Esophagus muscularis mucosa (tissue), 4 donors: ENCODE measurements around the gene OXNAD1. TPM values are rescaled to one million over a fixed set of nuclear protein-coding genes. Genes with fewer than 3 reads are reported as not detected.

ENCODE experiments used
- DNase-seq: peaks from one replicate; pipeline ENCODE4 v3.0.0-alpha.2; 2017; ENCODE audit errors: extremely low spot score
- H3K27ac ChIP-seq, 4 donors: fragments of 200-600 bp; sonication (generic); replicated peaks in 1 of 4; 1 replicate in 3 of 4; 2 replicates in 1 of 4; pipeline ENCODE4 v1.5.1; 2016 to 2019; ENCODE audit warnings: mild to moderate bottlenecking in 1 of 4
- H3K27me3 ChIP-seq, 4 donors: fragments of 200-600 bp; sonication (generic); one replicate each; pipeline versions ENCODE4 v1.5.1 to v1.6.0; 2016 to 2019
- H3K36me3 ChIP-seq, 4 donors: fragments of 200-600 bp; sonication (generic); one replicate each; pipeline ENCODE4 v1.5.1; 2016 to 2019
- H3K4me1 ChIP-seq, 4 donors: fragments of 200-600 bp; sonication (generic); one replicate each; pipeline ENCODE4 v1.5.1; 2016 to 2019
- H3K4me3 ChIP-seq, 4 donors: fragments of 200-600 bp; sonication (generic); 1 replicate in 2 of 4; 2 replicates in 2 of 4; pipeline ENCODE4 v1.5.1; 2016 to 2019; ENCODE audit warnings: mild to moderate bottlenecking in 4 of 4, moderate library complexity in 1 of 4
- H3K9me3 ChIP-seq, 4 donors: fragments of 200-600 bp; sonication (generic); 1 replicate in 3 of 4; 2 replicates in 1 of 4; pipeline ENCODE4 v1.5.1; 2016 to 2019
- CTCF ChIP-seq, 3 experiments: fragments of 200-600 bp in 2 of 3; fragments of 450-650 bp in 1 of 3; sonication (generic) in 2 of 3; IDR thresholded peaks; one replicate each; pipeline ENCODE4 v1.5.1; 2017 to 2019; ENCODE audit warnings: antibody characterized with exemption in 3 of 3, mild to moderate bottlenecking in 2 of 3, moderate library complexity in 1 of 3
- EP300 ChIP-seq: sonication (generic); formaldehyde crosslinking; IDR thresholded peaks from one replicate; pipeline ENCODE4 v1.6.1; 2017; ENCODE audit warnings: antibody characterized with exemption
- POLR2A ChIP-seq: fragments of 450-650 bp; IDR thresholded peaks from one replicate; pipeline ENCODE4 v1.6.1; 2017; ENCODE audit warnings: antibody characterized with exemption, moderate library complexity, mild to moderate bottlenecking, low read depth
- POLR2AphosphoS5 ChIP-seq, 2 donors: sonication (generic); formaldehyde crosslinking; IDR thresholded peaks; one replicate each; pipeline ENCODE4 v1.6.1; 2017; ENCODE audit warnings: antibody characterized with exemption in 2 of 2
- WGBS: methylation state at CpG from one replicate; pipeline ENCODE4 v1.1.5; 2018; 5-methylcytosine and 5-hydroxymethylcytosine counted together
- intact Hi-C: fragments of 100-400 bp; cut with DNase I; formaldehyde crosslinking; loops from one replicate; pipeline ENCODE4 v1.15.1; 2023
- total RNA-seq, 4 donors: library from RNA; depleted of rRNA; stranded (reverse); fragments of >200 nt; gene quantifications; one replicate each; pipeline versions ENCODE4 v1.1.0 to v1.2.1, GENCODE V29; 2016

Gene OXNAD1
- total RNA-seq, 4 donors from 2014 or later: 6.7 to 13.3 (median 10.2) TPM

- no peak overlapping the region for H3K27ac ChIP-seq
- no peaks in the 10 kb centered on the region for H3K36me3 ChIP-seq
- no peaks in the 10 kb centered on the region for H3K9me3 ChIP-seq
- no peaks in the 10 kb centered on the region for H3K27me3 ChIP-seq
- TF ChIP-seq POLR2AphosphoS5 (IDR thresholded peaks at IDR 0.05): peak in 1 of 2 donors; percentile 6
- TF ChIP-seq CTCF (IDR thresholded peaks at IDR 0.05): no peak
- TF ChIP-seq EP300: no peak
- no peak for TF ChIP-seq POLR2A
- intact Hi-C loops: no loop called here
- H3K4me3 ChIP-seq: no peak overlapping the region
- peaks cover 0 to 7% (median 3%) of the 10 kb centered on the region in 4 donors for H3K4me1 ChIP-seq
- 90% methylated on average over 2 of the region's 2 CpGs for WGBS
- no peak for DNase-seq
These were observed 30.7 kb upstream of the OXNAD1 start for GRCh38 chr3:16234281-16234680.

GRCh38 chr3:16236030-16236639 lies 28.9 kb upstream of the OXNAD1 start:
- peaks cover 0 to 23% (median 6%) of the 10 kb centered on the region in 4 donors for H3K4me1 ChIP-seq
- no peak for DNase-seq
- H3K9me3 ChIP-seq: no peaks in the 10 kb centered on the region
- H3K27ac ChIP-seq: no peak overlapping the region
- 90% methylated on average over 4 of the region's 4 CpGs for WGBS
- no peak for TF ChIP-seq POLR2A
- TF ChIP-seq EP300: no peak
- no peak for TF ChIP-seq CTCF (IDR thresholded peaks at IDR 0.05)
- no peak for TF ChIP-seq POLR2AphosphoS5 (IDR thresholded peaks at IDR 0.05)
- no peak overlapping the region for H3K4me3 ChIP-seq
- H3K36me3 ChIP-seq: no peaks in the 10 kb centered on the region
- H3K27me3 ChIP-seq: no peaks in the 10 kb centered on the region
- intact Hi-C loops: no loop called here

GRCh38 chr3:16236856-16237393 lies 28.1 kb upstream of the OXNAD1 start:
- no peak for TF ChIP-seq CTCF (IDR thresholded peaks at IDR 0.05)
- no peak for TF ChIP-seq EP300
- TF ChIP-seq POLR2AphosphoS5 (IDR thresholded peaks at IDR 0.05): no peak
- no peak for TF ChIP-seq POLR2A
- Histone ChIP-seq H3K4me3 (no peak overlapping the region), H3K4me1 (peaks cover 0 to 23% (median 6%) of the 10 kb centered on the region in 4 donors), H3K36me3 (no peaks in the 10 kb centered on the region), H3K27me3 (no peaks in the 10 kb centered on the region), H3K9me3 (no peaks in the 10 kb centered on the region), H3K27ac (no peak overlapping the region)
- WGBS: 77% methylated on average over 3 of the region's 3 CpGs
- intact Hi-C loops: no loop called here
- no peak for DNase-seq

- Histone ChIP-seq H3K9me3 (no peaks in the 10 kb centered on the region), H3K36me3 (no peaks in the 10 kb centered on the region), H3K27ac (peak overlapping the region in 3 of 4 donors; percentile 12 to 53 (median 42)), H3K4me3 (no peak overlapping the region), H3K4me1 (peaks cover 0 to 23% (median 9%) of the 10 kb centered on the region in 4 donors), H3K27me3 (no peaks in the 10 kb centered on the region)
- intact Hi-C loops: no loop called here
- TF ChIP-seq CTCF (IDR thresholded peaks at IDR 0.05) (no peak), POLR2A (no peak), POLR2AphosphoS5 (IDR thresholded peaks at IDR 0.05) (no peak), EP300 (no peak)
- DNase-seq: no peak
- WGBS: 54% methylated on average over 2 of the region's 3 CpGs
These were observed 25.8 kb upstream of the OXNAD1 start for GRCh38 chr3:16239086-16239770.
